Fibroblast of upper back skin (primary cell): ENCODE data around the gene WDR18.

Experiments
- DNase-seq: peaks from one replicate; pipeline ENCODE4 v3.0.0-alpha.2; 2013

The WDR18 gene, protein sequence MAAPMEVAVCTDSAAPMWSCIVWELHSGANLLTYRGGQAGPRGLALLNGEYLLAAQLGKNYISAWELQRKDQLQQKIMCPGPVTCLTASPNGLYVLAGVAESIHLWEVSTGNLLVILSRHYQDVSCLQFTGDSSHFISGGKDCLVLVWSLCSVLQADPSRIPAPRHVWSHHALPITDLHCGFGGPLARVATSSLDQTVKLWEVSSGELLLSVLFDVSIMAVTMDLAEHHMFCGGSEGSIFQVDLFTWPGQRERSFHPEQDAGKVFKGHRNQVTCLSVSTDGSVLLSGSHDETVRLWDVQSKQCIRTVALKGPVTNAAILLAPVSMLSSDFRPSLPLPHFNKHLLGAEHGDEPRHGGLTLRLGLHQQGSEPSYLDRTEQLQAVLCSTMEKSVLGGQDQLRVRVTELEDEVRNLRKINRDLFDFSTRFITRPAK

DNA sequence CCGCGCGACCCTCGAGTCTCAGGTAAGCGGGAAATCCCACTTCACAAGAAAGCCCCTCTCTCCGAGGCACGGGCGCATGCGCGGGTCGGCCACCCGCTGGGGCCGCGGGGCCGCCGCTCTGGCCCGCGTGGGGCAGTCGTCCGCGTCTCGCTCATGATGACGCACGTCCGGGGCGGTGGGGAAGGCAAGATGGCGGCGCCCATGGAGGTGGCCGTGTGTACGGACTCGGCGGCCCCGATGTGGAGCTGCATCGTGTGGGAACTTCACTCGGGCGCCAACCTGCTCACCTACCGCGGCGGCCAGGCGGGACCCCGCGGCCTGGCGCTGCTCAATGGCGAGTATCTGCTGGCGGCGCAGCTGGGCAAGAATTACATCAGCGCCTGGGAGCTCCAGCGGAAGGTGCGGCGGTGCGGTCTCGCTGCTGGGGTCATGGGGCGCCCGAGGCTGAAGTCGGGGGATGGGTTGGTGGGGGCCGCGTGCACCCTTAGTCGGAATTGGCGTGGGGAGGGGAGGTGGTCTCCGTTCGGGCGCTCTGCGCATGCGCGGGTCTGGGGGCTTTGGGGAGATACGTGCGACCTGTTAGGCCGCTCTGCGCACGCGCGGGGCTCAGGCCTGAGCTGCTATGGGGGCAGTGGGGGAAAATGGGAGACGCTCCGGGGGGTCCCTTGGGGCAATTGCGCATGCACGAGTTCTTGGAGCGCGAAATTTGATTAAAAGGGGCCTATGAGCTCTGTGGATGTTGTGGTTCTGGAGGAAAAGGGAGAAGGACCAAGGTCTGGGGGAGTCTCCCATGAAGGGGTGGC lies at the start of gene WDR18:
Gene WDR18, plus strand, starts transcription at position 181 of the 803 bp plus-strand sequence. Its CDS starts 9 bp downstream, at position 190.
- peak; percentile 89 for DNase-seq

DNA sequence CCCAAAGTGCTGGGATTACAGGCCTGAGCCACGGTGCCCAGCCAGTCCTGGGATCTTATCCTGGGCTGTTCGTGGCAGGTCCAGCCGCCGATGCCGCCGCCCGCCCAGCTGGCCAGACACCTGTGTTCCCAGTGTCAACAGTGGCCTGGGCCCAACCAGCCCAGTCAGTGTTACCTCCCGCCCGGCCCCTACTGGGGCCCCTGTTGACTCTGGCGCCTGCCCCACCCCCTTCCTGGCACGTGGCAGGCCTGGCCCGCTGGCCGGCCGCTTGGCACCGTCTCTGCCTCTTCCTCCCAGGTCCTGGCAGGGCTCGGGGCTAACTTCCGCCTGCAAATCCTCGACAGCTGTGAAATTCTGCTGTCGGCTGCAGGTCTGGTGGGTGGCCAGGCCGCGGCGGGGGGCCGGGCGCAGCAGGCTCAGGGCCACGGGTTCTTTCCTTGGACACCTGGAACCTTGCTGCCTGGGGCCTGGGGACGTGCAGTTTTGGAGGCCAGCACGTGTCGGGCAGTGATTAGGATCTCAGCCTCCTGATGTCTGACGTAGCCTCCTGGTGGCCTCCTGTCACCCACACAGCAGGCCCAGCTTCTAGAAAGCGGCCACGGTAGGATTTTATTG lies 49.2 kb upstream of the WDR18 start:
- DNase-seq, result no peak

DNA sequence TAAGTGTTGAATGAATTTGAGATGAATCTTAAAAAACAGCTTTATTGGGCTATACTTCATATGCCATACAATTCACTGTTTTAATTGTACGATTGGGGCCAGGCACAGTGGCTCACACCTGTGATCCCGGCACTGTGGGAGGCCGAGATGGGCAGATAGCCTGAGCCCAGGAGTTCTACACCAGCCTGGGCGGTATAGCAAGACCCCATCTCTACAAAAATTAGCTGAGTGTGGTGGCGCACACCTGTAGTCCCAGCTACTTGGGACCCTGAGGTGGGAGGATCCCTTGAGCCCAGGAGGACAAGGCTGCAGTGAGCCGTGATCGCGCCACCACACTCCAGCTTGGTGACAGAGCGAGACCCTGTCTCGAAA lies 48.0 kb upstream of the WDR18 start:
- no peak for DNase-seq

DNA sequence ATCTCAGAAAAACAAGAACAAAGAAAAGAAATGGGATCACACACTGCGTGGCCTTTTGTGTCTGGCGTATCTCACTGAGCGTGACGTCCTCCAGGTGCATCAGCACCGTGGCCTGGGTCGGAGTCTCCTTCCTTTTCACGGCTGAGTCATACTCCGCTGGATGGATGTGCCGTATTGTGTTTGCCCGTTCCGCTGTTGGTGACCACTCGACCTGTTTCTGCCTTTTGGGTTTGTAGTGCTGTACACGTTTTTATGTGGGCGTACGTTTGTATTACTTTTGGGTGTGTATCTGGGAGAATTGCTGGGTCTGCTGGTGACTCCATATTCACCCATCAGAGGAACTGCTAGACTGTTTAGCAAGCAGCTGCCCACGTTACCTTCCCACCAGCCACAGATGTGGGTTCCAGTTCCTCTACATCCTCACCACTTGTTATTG lies 46.9 kb upstream of the WDR18 start:
- DNase-seq, result no peak

DNA sequence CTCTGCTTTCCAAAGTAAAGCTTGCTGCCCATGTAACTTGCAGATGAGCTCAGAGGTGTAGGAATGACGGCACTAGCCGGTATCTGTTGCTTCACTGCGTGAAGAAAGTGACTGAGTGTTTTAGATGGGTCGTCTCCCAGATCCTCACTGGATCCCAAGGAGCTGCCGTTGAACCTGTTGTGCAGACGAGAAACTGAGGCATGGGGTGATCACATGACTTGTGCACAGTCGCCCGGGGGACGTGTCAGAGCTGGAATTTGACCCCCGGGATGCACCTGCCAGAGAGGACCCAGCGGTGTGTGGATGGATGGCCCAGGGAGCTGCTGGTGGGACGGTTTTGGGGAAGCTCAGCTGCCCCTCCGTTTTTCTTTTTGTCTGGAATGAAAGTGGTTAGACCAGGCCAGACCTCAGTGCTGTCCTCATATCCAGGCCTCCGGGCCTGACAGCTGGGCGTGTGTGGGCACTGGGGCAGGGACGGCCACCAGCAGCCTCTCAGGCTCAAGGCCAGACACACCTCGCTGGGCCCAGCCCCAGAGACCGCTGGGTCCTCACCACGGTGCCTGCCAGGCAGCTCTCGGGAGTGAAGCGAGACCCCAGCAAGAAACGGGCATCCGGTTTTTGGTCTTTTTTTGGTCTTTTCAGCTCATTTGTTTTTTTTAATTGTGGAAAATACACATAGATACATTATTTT lies 45.8 kb upstream of the WDR18 start:
- DNase-seq, result no peak

DNA sequence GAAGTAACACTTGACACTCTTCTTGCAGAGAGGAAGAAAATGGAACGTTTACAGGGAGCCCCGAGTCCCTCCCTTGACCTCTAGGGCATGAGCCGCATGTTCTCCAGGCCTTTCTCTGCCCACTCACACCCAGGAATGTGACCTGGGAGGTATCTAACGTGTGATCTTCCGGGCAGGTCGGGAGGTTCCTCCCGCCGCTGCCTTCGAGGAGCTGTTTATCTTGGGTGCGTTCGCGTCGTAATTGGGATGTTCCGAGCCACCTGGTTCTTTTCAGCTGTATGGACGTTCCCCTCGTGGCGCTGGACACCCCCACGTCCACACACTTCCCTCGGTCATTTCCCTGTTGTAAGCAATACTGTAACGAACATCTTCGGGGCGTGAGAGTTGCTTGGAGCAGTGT lies 44.7 kb upstream of the WDR18 start:
- no peak for DNase-seq

DNA sequence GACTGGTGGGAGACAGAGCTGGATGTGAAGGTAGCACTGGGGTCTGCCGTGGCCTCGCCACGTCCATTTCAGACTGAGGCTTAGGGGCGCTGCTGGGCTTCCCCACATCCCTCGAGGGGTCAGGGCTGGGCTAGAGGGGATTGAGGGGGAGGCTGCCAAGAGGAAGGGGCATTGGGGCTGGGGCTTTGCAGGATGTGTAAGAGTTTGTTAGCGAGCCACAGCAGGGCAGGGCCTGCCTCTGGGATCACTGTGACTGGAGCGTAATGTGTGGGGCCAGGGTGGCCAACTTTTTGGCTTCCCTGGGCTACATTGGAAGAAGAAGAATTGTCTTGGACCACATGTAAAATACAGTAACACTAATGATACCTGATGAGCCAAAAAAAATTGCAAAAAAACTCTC lies 44.2 kb upstream of the WDR18 start:
- no peak for DNase-seq

DNA sequence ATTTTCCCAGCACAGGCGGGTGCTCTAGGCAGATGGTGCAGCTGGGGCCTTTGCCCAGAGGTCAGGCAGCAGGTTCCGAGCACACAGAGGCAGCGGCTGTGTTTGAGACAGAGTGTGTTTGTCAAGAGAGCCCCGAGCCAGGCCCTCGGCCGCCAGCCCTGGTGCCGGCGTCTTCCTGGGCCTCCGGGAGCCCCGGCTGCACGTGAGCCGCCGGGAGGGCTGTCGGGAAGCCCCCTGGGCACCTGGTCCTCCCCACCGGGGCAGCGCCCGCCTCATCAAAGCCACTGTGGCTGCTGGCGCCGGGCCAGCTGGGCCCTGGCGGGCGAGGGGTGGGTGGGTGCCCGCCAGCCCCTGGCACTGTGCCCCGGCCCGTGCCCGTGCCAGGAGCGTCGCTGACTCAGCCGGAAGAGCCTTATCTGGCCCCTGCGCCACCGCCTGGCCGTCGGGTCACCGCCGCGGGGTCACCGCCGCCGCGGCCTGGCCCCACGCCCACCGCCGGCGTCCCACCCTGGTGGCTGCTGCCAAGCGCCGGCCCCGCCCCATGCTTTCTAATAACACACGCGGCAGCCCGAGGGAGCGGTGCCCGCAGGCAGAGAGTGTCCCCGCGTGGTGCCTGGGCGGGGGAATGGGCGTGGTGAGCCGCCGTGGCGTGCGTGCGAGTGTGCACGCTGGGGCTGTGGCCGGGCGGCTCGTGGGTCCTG lies 43.4 kb upstream of the WDR18 start:
- no peak for DNase-seq

DNA sequence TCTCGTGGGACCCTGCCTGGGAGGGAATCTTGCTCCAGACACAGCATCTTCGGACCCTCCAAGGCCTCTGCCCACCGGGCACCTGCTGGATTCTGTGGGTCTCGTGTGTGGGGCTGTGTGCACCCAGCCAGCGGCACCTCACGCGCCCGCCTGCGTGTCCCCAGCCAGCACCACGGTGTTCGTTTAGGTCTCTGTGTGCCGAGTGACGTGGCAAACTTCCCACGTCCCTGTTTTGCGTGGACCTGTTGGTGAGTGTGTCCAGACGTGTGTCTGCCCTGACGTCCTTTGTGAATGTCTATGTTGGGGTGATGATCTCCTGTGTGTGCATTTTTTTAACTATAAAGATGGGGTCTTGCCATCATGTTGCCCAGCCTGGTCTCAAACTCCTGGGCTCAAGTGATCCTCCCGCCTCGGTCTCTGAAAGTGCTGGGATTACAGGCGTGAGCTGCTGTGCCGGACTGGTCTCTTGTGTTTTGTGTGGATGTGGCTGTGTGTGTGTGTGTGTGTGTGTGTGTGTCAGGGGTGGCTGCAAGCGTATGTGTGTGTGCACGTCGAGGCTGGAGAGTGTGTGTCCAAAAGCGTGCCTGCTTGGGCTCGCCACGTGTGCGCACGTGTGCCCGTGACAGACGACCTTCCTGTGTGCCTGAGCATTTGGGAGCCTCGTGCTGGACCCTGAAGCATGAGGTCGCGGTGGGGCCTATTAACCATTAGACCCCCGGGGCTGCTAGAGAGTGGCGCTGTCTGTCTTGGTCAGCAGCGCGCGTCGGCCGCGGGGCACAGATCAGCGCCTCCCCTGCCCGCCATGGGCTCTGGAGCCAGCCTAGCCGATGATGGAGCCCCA lies 42.6 kb upstream of the WDR18 start:
- no peak for DNase-seq

DNA sequence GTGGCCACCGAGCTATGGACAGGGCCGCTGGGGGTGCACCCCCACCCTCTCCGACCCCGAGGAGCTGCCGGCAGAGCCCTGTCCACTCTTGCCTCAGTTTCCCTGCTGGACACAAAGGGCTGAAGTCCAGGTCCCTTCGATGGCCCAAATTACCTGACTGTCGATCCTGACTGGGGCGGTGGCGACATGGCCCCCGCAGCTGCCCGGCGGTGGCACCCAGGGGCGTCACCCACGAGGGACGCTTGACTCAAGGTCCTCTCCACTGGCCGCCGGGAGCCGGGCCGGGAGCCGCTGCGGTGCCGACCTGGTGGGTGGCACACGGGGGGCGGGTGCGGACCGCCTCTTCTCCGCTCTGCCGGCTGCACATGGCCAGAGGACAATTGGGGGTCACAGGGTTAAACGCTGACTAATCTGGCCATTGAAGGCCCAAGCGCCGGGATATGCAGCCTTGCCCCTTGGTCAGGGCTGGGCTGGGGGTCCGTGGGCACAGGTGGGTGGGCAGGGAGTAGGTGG lies 42.0 kb upstream of the WDR18 start:
- no peak for DNase-seq

DNA sequence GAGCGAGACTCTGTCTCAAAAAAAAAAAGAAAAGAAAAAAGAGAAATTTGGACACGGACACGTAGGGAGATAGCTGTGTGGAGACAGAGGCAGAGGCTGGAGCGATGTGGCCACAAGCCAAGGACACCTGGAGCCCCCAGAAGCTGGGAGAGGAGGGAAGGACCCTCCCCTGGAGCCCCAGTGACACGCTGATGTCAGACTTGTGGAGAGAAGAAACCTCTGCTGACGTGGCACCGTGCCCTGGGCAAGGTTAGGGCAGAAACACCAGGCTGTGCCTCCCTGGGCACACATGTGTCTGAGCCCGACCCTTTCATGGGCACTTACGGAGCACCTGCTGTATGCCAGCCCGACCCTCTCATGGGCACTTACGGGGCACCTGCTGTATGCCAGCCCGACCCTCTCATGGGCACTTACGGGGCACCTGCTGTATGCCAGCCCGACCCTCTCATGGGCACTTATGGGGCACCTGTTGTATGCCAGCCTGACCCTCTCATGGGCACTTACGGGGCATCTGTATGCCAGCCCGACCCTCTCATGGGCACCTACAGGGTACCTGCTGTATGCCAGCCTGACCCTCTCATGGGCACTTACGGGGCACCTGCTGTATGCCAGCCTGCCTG lies 40.5 kb upstream of the WDR18 start:
- DNase-seq, result no peak

DNA sequence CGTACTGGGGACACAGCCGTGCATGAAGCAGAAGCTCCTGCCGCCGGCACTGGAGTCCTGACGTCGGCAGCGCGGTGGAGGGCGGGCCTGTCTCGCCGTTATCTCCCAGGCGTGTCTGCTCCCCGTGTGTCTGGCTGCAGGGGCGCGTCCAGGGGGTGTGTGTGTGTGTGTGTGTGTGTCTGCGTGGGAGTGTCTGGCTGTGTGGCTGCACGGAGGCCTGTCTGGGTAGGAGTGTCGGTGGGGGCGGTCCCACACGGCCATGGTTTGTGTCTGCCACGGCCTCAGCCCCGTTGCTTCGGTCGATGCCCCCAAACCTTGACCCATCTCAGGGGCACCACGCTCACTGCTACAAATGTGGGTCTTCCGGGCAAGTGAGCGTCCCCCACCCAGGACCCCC lies 40.0 kb upstream of the WDR18 start:
- DNase-seq, result no peak

DNA sequence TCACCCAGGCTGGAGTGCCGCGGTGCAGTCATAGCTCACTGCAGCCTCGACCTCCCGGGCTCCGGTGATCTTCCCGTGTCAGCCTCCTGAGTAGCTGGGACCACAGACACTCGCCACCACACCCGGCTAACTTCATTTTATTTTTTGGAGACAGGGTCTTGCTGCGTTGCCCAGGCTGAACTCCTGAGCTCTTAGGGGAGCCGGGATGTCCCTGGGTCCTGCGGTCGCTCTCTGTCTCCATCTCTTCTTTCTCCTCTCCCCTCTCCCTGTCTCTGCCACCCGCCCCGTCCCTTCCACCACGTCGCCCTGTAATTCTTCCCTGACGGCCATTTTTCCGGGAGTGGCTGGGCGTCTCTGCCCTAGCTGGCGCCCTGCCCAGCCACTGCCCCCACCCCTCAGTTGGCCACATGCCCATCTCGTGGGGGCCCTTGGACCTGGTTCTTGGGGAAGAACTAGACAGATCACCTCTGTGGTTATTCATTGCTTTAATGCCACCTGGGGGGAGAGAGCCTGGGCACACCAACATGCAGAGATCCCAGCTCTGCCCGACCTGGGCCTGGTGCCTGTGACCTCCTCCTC lies 39.4 kb upstream of the WDR18 start:
- no peak for DNase-seq

DNA sequence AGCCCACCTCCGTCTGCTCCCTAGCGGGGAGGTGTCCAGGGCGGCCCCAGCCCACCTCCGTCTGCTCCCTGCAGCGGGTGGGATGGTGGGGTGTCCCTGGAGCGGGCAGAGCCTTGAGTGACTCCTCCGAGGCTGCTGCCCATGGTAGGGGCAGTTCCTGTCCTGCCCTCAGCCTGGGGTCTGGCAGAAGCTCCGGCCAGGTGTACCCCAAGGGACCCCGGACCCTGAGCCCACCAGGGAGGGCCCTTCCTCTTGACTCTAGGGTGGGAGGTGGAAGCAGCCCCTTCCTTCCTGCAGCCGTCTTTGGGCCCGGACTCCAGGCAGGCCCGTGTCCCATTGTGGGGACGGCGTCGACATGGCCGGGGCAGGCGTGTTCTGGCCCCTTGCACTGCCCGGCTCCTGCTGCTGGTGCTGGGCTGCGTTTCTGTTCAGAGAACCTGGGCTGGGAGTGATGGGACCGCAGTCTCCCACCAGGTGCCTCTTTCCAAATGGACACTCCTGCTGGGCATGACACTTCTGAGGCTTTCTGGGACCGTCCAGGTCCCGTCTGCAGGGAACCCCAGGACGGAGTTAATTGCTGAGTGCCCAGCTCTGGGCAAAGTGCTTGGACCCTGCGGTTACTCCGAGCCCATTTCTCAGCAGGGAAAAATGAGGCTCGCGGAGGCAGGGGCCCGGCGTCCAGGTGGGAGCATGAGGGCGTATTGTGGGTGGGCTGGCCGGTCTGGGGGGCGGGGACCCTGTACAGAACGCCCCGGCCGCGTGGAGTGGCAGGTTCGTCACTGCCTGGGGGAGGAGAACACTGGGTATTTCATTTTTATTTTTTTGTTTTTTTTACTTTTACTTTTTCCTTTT lies 38.5 kb upstream of the WDR18 start:
- no peak for DNase-seq

DNA sequence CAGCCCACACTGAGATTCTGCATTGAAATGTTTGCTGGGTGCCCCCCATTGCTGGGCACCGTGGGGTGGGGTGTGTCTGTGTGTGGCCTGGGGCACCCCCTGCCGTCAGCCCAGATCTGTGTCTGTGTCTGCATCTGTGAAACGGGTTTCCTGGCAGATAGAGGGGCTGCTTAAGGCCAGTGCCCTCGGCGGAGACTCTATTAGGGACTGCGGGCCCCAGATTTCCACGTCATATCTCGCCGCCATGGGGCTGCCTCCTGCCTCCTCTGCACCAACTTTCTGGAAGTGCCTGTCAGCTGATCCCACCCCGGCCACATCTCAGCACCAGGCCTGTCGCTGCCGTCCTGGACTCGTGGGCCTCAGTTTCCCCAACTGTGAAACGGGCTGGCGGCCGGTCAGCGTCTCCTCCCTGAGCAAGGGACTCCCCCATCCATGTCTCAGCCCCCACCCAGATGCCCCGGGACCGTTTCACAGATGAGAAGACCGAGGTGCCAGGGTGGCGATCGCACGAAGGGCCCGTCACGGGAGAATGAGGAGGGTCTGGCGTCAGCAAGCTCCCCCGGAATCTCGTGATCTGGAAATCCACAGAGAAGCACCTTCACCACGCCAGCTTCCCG lies 36.9 kb upstream of the WDR18 start:
- no peak for DNase-seq

DNA sequence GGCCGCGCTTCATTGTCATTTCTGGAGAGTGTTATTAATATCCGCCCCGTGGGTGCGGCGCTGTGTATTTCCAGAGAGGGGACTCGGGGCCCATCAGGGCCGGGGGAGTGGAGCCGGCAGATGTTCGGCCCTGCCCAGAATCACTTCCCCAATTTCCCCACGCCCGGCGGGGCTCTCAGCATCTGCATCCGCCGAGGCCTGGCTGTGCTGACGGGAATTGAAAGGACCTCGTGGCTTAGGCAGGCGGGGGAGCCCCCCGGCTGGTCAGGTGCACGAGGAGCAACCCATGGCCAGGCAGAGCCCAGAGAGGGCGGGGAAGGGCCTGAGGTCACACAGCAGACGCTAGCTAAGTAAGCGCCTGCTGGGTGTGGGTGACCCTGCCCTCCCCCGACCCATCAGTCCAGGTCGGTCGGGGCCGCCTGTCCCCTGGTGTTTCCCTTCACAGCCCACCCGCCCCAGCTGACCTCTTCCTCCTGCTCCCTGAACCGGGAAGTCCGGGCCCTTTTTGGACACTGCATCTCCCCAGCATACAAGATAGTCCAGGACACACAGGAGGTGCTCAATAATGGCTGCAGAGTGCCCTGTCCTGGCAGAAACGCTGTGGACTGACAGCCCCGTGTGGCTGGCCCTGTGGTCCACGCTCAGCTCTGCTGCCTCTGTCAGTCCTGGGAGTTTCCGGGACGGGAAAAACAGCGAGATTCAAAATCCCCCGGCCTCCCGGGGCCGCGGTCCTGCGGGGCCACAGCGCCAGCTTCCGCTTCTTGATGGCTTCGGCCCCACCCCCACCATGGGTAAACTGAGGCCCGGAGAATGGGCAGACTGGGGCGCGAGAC lies 36.2 kb upstream of the WDR18 start:
- no peak for DNase-seq

DNA sequence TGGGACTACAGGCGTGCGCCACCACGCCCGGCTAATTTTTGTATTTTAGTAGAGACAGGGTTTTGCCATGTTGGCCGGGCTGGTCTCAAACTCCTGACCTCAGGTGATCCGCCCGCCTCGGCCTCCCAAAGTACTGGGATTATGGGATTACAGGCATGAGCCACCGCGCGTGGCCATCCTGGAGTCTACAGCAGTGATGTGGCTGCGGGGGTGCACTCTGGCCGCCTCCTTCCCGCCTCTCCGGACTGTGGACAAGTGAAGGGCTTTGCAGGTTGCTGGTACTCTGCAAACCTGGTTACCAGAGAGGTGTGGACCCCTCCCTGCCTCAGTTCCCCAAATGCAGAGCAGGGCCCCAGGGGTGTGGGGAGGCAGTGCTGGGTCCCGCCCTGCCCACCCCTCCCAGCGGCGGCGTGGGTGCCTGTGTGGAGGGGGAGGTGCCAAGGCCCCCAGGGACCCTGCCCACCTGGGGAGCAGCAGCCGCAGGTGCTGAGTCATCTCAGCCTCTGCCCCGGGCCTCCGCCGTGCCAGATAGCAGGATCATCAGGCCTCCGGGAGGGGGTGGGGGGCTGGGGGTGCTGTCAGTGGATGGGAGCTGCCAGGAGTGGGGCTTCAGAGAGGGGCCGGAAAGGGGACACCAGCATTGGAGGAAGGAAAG lies 35.2 kb upstream of the WDR18 start:
- no peak for DNase-seq
